ENCODE results near the gene FOXP1. TPM values are rescaled to one million over a fixed set of nuclear protein-coding genes. Genes with fewer than 3 reads are reported as not detected.

The FOXP1 gene
- total and polyA plus RNA-seq, 8 donors = 95.1 to 143 (median 123) TPM

- H3K4me3 ChIP-seq = no peak overlapping the region
- ATAC-seq (no peak), DNase-seq (no peak)
- intact Hi-C loops (cut with DNase I) = loop anchor here in 1 of 2 donors (10.0 kb wide), 1 partner anchor 269 kb away; the partner anchor contains the start of gene FOXP1
- H3K4me1 ChIP-seq = peaks cover 0 to 28% of the 10 kb centered on the region in 2 donors
- no peaks in the 10 kb centered on the region for H3K9me3 ChIP-seq
- peak overlapping the region in 1 of 2 donors; percentile 76 for H3K27ac ChIP-seq
- no peaks in the 10 kb centered on the region for H3K27me3 ChIP-seq
- H3K36me3 ChIP-seq = no peaks in the 10 kb centered on the region
- TF ChIP-seq, protein P1, sequence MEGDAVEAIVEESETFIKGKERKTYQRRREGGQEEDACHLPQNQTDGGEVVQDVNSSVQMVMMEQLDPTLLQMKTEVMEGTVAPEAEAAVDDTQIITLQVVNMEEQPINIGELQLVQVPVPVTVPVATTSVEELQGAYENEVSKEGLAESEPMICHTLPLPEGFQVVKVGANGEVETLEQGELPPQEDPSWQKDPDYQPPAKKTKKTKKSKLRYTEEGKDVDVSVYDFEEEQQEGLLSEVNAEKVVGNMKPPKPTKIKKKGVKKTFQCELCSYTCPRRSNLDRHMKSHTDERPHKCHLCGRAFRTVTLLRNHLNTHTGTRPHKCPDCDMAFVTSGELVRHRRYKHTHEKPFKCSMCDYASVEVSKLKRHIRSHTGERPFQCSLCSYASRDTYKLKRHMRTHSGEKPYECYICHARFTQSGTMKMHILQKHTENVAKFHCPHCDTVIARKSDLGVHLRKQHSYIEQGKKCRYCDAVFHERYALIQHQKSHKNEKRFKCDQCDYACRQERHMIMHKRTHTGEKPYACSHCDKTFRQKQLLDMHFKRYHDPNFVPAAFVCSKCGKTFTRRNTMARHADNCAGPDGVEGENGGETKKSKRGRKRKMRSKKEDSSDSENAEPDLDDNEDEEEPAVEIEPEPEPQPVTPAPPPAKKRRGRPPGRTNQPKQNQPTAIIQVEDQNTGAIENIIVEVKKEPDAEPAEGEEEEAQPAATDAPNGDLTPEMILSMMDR (IDR thresholded peaks at IDR 0.05) = no peak
Measured at GRCh38 chr3:71316066-71316777, 267.3 kb downstream of the FOXP1 start.

DNA sequence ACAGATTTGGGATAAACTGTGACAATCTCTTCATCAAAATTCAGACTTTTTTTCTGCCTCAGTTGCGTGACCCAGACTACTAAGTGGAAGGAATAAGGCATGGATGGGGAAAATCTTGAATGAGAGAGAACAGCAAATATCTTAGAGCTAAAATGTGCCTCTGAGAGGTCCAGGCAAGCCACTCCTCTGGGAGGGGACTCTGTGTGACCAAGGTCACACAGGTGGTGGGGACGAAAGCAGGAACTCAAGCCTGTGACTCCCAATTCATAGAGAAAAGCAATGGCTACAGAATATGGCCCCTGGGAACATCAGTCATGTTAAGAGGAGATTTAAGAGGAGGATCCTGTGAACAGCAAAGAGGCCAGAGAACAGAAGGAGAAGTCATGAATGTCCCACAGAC lies 268.1 kb downstream of the FOXP1 start:
- TF ChIP-seq, protein P1 (IDR thresholded peaks at IDR 0.05) = no peak
- ATAC-seq (peak; percentile 19), DNase-seq (no peak)
- Histone ChIP-seq H3K4me1 (peaks cover 0 to 34% of the 10 kb centered on the region in 2 donors), H3K36me3 (no peaks in the 10 kb centered on the region), H3K9me3 (no peaks in the 10 kb centered on the region), H3K27ac (no peak overlapping the region), H3K27me3 (no peaks in the 10 kb centered on the region), H3K4me3 (no peak overlapping the region)
- intact Hi-C loops (cut with DNase I) = loop anchor here in 1 of 2 donors (10.0 kb wide), 1 partner anchor 269 kb away; the partner anchor contains the start of gene FOXP1

DNA sequence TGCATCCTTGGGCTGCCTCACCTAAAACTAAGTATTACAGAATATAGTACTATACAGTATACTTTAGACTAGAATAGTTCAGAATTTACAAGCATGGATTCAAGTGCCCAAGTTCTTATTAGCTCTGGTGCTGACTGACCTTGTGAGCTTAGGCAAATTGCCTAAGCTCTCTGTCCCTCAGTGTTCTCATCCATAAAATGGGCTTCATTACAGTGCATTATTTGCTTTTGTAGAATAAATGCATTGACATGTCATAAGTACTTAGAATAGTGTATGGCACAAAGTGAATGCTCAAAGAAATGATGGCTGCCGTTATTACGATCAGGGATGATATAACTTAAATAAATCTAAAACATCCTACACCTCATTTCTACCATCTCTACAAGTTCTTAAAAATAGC lies 269.7 kb downstream of the FOXP1 start:
- no peak overlapping the region for H3K4me3 ChIP-seq
- DNase-seq = no peak
- intact Hi-C loops (cut with DNase I) = loop anchor here in 1 of 2 donors (10.0 kb wide), 1 partner anchor 271 kb away; the partner anchor contains the start of gene FOXP1
- peaks cover 0 to 43% of the 10 kb centered on the region in 2 donors for H3K4me1 ChIP-seq
- TF ChIP-seq, protein P1 (IDR thresholded peaks at IDR 0.05) = no peak
- H3K36me3 ChIP-seq = no peaks in the 10 kb centered on the region
- H3K27me3 ChIP-seq = no peaks in the 10 kb centered on the region
- no peak overlapping the region for H3K27ac ChIP-seq
- no peaks in the 10 kb centered on the region for H3K9me3 ChIP-seq
- no peak for ATAC-seq

DNA sequence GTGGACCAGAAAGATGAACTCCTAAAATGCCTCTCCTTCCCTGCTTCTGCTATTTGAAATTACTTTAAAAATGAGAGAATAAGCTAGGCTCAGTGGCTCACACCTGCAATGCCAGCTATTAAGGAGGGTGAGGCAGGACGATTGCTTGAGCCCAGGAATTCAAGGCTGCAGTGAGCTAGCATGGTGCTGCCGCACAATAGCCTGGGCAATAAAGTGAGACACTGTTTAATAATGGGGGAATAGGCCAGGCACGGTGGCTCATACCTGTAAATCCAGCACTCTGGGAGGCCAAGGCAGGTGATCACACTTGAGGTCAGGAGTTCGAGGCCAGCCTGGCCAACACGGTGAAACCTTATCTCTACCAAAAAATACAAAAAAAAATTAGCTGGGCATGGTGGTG lies 271.1 kb downstream of the FOXP1 start:
- TF ChIP-seq, protein P1 (IDR thresholded peaks at IDR 0.05) = no peak
- peaks cover 0 to 29% of the 10 kb centered on the region in 2 donors for H3K4me1 ChIP-seq
- ATAC-seq = no peak
- intact Hi-C loops (cut with DNase I) = loop anchor here in 1 of 2 donors (10.0 kb wide), 1 partner anchor 272 kb away; the partner anchor contains the start of gene FOXP1
- H3K27ac ChIP-seq = no peak overlapping the region
- no peak for DNase-seq
- H3K4me3 ChIP-seq = no peak overlapping the region
- no peaks in the 10 kb centered on the region for H3K9me3 ChIP-seq
- no peaks in the 10 kb centered on the region for H3K27me3 ChIP-seq
- no peaks in the 10 kb centered on the region for H3K36me3 ChIP-seq

DNA sequence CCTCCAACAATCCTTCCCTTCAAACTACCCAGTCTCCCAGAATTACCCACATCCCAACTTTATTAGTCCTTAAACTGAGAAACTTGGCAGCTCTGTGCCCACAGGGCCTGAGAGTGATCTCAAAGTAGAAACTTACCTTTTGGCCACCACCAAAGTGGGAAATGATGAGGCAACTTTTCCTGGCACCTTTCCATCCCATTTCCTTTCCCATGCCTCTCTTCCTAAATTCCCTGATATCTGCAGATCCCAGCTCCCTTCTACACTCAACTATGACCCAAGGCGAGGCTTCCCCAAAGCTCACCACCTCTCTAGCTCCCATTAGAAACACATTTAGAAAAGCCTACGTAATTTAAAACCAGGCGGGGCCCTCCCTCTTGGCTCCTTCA lies 271.9 kb downstream of the FOXP1 start:
- H3K27me3 ChIP-seq = no peaks in the 10 kb centered on the region
- peaks cover 0 to 25% of the 10 kb centered on the region in 2 donors for H3K4me1 ChIP-seq
- intact Hi-C loops (cut with DNase I) = loop anchor here in 1 of 2 donors (10.0 kb wide), 1 partner anchor 273 kb away; the partner anchor contains the start of gene FOXP1
- no peaks in the 10 kb centered on the region for H3K36me3 ChIP-seq
- TF ChIP-seq, protein P1 (IDR thresholded peaks at IDR 0.05) = no peak
- DNase-seq = no peak
- H3K27ac ChIP-seq = no peak overlapping the region
- no peaks in the 10 kb centered on the region for H3K9me3 ChIP-seq
- no peak overlapping the region for H3K4me3 ChIP-seq
- peak; percentile 24 for ATAC-seq
